Measurements from ENCODE around the gene GSAP.

Gene GSAP

DNA sequence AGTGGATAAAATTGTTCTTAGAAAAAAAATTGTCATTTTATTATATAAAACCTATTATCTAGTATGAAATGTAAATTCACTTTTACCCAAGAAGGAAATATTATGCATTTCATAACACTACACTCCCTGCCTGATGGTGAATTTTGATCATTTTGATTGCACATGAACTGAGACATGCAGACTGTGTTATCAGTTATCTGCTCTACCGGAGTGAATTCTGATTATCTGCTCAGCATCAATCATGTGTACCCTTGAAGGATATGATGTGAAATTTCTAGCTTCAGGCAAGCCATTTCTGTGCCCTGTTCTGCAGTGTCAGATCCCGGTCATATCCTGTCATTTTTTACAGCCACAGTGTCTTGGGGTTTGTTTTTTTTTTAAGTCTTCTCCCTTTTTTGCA lies 131.5 kb downstream of the GSAP start:
- TF ChIP-seq, protein P1, sequence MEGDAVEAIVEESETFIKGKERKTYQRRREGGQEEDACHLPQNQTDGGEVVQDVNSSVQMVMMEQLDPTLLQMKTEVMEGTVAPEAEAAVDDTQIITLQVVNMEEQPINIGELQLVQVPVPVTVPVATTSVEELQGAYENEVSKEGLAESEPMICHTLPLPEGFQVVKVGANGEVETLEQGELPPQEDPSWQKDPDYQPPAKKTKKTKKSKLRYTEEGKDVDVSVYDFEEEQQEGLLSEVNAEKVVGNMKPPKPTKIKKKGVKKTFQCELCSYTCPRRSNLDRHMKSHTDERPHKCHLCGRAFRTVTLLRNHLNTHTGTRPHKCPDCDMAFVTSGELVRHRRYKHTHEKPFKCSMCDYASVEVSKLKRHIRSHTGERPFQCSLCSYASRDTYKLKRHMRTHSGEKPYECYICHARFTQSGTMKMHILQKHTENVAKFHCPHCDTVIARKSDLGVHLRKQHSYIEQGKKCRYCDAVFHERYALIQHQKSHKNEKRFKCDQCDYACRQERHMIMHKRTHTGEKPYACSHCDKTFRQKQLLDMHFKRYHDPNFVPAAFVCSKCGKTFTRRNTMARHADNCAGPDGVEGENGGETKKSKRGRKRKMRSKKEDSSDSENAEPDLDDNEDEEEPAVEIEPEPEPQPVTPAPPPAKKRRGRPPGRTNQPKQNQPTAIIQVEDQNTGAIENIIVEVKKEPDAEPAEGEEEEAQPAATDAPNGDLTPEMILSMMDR (IDR thresholded peaks at IDR 0.05) = no peak

DNA sequence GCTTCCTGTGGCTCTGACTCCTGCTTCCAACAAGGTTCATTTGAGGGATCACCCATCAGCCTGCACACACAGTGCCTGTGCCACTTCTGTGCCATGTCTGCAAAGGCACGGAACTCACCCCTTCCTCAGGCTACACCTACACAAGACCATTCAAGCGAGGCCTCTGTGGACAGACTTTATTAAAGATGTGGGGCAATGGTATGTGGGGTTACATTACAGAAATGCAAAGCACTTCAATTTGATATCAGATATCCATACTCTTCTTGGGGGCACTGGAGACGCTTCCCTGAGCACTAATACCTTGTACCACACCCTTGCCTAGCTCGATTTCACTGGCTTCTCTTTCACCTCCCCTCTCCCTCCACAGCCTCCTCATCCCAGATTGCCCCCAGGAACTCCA lies 132.1 kb downstream of the GSAP start:
- TF ChIP-seq, protein P1 (IDR thresholded peaks at IDR 0.05) = no peak

DNA sequence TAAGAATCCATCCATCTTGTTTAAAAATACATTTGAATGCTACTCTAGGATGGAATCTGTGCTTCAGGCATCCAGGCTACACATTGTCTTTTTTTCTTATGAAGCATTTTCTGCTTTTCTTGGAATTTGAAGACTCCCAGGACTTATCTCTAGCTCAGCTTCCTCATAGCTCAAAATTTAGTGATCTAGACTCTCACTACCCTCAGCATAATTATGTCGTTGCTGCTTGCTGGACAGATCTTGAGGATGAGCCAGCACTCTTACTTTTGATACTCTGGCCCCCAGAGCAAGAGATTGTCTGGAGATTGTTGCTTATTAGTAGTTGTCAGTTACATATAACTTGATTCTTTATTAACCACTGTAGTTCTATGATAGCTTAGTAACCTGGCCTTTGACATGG lies 133.3 kb downstream of the GSAP start:
- TF ChIP-seq, protein P1 (IDR thresholded peaks at IDR 0.05) = no peak

DNA sequence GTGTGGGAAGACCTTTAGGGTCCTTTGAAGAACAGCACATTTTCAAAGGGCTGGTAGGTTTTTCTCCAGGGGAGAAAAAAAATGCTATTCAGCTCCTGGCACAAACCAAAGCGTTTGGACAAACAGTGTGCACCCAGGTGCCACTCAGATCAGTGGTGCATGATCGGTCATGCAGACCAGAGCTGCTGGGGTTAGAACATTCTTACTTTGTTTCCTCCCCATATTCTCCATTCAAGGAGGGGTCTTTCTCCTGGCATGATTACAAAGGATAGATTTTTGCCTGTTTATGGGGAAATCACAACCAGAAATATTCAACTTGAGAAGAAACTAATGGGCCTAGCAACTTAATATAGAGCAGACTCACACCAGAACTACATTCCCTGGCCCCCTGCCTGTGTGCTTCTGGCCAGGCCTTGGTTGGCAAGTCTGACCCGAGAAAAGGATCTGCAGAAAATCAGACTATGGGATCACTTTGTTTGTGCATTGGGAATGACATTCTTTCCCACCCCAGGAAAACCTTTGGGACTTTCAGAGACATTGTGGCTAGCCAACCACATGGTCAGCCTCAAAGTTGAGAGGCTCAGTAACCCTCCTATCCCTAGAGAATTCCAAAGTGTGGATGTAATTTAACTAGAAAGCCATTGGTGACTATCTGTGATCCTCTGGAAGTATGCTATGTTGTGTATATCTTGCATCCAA lies 134.2 kb downstream of the GSAP start:
- TF ChIP-seq, protein P1 (IDR thresholded peaks at IDR 0.05) = no peak

DNA sequence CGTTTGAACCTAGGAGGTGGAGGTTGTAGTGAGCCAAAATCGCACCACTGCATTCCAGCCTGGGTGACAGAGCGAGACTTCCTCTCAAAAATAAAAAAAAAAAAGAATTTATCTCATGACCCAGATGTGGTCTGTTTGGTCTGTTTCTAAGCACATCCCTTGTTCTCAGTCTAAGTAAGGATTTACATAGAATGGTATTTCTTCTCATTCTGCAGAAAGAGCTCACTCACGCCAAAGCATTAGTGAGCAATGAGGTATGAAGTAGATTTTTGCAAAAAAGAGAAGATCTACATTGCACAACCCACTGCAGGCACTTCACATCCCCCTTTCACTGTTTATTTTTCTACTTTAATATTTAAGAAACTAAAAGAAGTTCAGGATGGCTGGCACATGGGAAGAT lies 140.0 kb downstream of the GSAP start:
- TF ChIP-seq, protein P1 (IDR thresholded peaks at IDR 0.05) = no peak

DNA sequence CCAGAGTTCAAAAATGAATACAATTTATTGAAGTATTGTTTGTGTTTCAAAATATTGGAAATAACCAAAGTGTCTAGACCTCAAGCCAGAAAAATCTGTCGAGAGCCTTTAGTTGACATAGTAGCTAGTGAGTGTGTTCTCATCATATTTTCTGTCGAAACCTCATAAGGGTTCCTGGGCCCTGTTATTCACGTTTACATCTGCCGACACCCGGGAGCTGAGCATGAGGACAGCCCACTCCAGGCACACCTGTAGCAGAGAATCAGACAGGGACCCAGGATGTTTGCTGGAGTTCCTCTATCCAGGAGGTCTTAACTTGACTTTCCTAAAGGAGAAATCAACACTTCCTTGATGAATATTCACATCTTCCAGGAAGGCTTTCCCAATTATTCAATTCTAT lies 144.4 kb downstream of the GSAP start:
- TF ChIP-seq, protein P1 (IDR thresholded peaks at IDR 0.05) = no peak

DNA sequence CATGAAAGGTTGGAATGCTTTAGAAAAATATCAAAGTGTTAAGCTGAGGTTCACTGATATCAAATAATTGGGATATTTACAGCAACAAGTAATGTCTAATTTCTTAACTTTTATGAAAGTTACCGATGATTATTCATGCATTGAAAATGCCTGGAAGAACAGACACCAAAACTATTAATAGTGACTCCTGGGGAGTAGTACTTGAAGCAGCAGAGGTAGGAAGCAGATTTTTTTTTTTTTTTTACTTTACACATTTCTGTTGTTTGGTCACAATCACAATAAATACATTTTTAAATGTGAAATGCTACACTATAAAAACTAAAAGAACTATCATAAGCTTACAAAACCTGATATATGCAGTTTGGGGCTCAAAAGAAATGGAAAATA lies 146.1 kb downstream of the GSAP start:
- TF ChIP-seq, protein P1 (IDR thresholded peaks at IDR 0.05) = no peak

Measured in LNCAP (cell line).